HL-60 (cell line): Measurements from ENCODE around the gene WDFY4.

ENCODE experiments used
- DNase-seq, 2 experiments: peaks; one replicate each; pipeline ENCODE4 v3.0.0-alpha.2; 2010 to 2020; ENCODE audit warnings: low read depth in 1 of 2, low spot score in 1 of 2
- H3K27ac ChIP-seq: fragments of 250-450 bp; sonication (Bioruptor Pico); replicated peaks from 2 replicates; pipeline ENCODE4 v1.5.1; 2020; ENCODE audit warnings: mild to moderate bottlenecking, moderate library complexity
- H3K27me3 ChIP-seq: fragments of 250-450 bp; sonication (Bioruptor Pico); 2 replicates; pipeline ENCODE4 v1.5.1; 2021; ENCODE audit warnings: mild to moderate bottlenecking, moderate library complexity; ENCODE audit not compliant: insufficient read depth, poor library complexity, severe bottlenecking
- H3K4me3 ChIP-seq: replicated peaks from 2 replicates; pipeline ENCODE4 v1.5.1; 2011; ENCODE audit warnings: mild to moderate bottlenecking, control low read depth, low read length; ENCODE audit not compliant: insufficient read depth
- CTCF ChIP-seq: IDR thresholded peaks from one replicate; pipeline ENCODE4 v1.5.1; 2011; ENCODE audit warnings: low read length, control low read depth, inconsistent platforms; ENCODE audit not compliant: insufficient read depth
- GABPA ChIP-seq: IDR thresholded peaks from 2 replicates; pipeline ENCODE4 v1.6.1; 2012; ENCODE audit warnings: low read depth
- POLR2AphosphoS5 ChIP-seq: IDR thresholded peaks from 2 replicates; pipeline ENCODE4 v1.6.1; 2012; ENCODE audit warnings: low read depth
- REST ChIP-seq: IDR thresholded peaks from 2 replicates; pipeline ENCODE4 v1.6.1; 2012; ENCODE audit warnings: low read depth; ENCODE audit not compliant: insufficient replicate concordance
- SPI1 ChIP-seq: IDR thresholded peaks from 2 replicates; pipeline ENCODE4 v1.6.1; 2012; ENCODE audit warnings: low read depth, mild to moderate bottlenecking, borderline replicate concordance

Gene WDFY4

GRCh38 chr10:48758411-48758810, 73.7 kb downstream of the WDFY4 start:
- 0 out of 2 replicates have a peak overlapping the region, but pooled peaks have one; percentile 5 for H3K27ac ChIP-seq

GRCh38 chr10:48759113-48759901, 74.6 kb downstream of the WDFY4 start:
- H3K27me3 ChIP-seq, result no peaks in the 10 kb centered on the region
- peak in 1 of 2 experiments; percentile 35 for DNase-seq
- H3K4me3 ChIP-seq, result no peak overlapping the region
- TF ChIP-seq REST (no peak), GABPA (no peak), POLR2AphosphoS5 (no peak), CTCF (no peak), SPI1 (no peak)
- no peak overlapping the region for H3K27ac ChIP-seq

More at GRCh38 chr10:48758411-48758810, 73.7 kb downstream of the WDFY4 start:
- TF ChIP-seq GABPA (no peak), POLR2AphosphoS5 (no peak), SPI1 (no peak), CTCF (no peak), REST (no peak)
- no peak for DNase-seq
- no peak overlapping the region for H3K4me3 ChIP-seq
- H3K27me3 ChIP-seq, result no peaks in the 10 kb centered on the region

GRCh38 chr10:48760983-48761382, 76.3 kb downstream of the WDFY4 start:
- H3K27me3 ChIP-seq, result no peaks in the 10 kb centered on the region
- no peak for TF ChIP-seq SPI1
- TF ChIP-seq REST, result no peak
- TF ChIP-seq POLR2AphosphoS5, result no peak
- TF ChIP-seq CTCF, result no peak
- no peak for TF ChIP-seq GABPA
- no peak overlapping the region for H3K27ac ChIP-seq
- DNase-seq, result no peak
- no peak overlapping the region for H3K4me3 ChIP-seq
